ENCODE results near the gene ECE1.

The ECE1 gene

DNA sequence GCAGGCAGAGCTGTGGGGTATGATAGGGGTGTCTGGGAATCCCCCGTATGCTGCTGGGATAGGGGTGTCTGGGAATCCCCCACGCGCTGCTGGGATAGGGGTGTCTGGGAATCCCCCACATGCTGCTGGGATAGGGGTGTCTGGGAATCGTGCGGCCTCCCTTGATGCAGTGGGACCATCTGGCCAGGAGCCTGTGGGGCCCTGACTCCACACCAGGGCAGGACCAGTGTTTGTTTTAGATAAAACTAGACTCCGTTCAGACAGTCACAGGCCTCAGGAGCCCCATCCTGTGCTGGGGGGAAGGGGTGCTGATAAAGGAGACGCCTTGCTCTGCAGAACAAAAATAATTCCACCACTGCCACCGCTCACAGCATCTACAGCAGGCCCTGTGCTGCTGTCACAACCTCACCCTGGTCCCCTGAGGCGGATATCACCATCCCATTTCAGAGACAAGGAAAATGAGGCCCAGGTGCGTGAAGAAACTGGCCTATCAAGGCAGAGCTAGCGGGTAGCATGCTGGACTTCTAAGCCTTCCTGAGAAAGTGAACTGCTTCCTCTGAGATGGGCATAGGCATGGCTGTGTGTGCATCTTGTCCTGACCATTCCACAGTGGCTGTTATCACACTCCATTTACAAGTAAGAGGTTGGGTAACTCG lies 24.0 kb downstream of the ECE1 start:
- no peak for DNase-seq

DNA sequence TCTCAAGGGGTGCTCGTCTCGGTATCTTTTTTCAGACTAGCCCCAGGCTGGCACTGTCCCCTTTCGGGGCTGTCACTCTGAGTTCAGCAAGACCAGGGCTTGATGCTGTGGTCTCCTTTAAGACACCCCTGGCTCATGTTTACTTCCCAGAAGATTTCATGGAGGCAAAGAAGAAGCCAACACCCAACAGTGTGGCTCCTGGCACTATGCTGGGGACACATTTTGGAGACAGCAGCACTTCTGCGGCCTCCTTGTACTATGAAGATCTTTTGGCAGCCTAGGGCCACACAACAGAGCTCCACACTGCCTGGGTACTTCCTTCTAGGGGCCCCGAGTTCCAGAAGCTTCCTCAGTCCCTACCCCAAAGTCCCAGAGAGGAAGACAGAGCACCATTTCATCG lies 24.6 kb downstream of the ECE1 start:
- no peak for DNase-seq

DNA sequence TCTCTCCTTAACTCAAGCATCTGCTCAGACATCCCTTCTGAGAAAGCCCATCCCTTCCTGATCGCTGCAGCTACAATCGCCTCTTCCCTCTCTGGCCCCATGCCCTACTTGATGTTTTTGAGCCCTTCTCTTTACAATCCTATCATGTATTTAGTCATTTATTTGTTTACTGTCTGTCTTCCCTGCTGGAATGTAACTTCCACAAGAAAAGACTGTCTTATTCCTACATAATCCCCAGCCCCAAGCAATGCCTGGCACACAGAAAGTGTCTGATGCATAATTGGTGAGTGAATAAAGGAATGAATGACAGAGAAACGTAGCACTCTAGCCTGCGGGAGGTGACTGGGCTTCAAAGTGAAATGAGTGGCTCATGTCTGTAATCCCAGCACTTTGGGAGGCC lies 25.4 kb downstream of the ECE1 start:
- no peak for DNase-seq

DNA sequence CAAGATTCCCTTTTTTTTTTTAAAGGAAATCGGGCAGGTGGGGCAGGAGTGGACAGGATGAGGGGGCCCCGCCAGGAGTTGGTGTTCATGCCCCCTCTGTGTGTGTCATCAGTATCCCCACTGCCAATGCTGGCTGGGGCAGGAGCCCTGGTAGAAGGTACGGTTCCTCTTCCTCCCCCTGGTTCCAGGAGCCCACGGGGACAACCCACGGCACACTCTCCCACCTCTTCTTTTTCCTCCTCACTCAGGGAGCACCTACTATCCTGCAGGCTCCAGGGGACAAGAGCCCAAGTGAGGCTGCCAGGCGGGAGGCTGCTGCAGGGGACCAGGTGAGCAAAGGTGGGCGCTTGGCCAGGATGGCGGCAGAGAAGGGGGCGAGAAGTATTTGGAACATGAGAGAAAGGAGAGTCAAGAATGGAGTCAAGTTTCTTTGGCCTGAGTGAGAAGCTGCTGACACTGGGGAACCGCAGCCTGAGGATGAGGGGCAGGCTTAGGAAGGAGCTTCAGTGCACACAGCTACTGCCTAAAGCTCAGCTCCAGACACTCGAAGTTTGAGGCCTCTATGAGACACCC lies 26.5 kb downstream of the ECE1 start:
- no peak for DNase-seq

DNA sequence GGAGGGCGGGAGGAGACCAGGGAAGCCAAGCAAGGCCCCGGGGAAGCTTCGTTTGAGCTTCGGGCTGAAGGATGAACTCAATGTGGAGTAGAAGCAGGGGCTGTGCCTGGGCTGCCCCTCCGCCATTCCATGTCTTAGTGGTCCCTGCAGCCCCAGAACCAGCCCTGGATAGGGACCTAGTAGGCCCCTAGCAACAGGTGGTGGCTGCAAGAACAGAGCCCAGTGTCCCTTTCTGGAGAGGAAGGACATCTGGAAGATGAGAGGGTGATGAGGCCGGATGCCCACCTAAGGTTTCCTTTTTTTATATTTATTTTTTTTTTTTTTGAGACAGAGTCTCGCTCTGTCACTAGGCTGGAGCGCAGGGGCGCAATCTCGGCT lies 27.2 kb downstream of the ECE1 start:
- no peak for DNase-seq

DNA sequence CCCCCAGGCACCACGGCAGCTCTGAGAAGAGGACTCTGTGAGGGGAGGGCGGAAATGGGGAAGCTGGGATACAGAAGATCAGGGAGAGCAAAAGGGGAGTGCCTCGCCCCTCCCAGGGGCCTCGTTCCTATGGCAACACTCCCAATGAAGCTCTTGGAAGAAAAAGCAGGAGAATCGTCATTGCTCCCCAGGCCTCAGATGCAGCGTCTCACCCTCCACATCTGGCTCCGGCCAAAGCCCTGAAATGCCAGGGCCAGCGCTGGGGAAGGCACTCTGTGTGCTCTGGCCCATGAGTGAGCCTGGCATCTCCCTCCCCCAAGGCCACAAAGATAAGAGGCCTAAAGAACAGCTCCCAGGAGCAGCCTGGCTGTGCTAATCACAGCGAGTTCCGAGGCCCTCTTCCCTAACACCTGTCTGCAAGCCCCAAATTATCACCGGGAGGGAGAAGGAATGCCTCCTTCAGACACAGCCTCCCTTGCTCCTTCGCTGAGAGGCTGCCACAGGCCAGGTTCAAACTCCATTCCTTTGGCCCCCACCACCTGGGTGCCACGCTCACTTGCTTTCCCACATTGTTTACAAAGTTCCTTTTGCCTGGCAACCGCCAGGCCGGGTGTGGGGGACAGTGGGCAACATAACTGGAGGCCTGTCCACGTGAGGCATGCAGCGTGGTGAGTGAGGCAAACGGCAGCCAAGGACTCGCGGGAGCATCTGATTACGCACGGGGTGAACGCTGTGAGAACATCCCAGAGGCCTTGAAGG lies 27.8 kb downstream of the ECE1 start:
- DNase-seq = peak; percentile 54

DNA sequence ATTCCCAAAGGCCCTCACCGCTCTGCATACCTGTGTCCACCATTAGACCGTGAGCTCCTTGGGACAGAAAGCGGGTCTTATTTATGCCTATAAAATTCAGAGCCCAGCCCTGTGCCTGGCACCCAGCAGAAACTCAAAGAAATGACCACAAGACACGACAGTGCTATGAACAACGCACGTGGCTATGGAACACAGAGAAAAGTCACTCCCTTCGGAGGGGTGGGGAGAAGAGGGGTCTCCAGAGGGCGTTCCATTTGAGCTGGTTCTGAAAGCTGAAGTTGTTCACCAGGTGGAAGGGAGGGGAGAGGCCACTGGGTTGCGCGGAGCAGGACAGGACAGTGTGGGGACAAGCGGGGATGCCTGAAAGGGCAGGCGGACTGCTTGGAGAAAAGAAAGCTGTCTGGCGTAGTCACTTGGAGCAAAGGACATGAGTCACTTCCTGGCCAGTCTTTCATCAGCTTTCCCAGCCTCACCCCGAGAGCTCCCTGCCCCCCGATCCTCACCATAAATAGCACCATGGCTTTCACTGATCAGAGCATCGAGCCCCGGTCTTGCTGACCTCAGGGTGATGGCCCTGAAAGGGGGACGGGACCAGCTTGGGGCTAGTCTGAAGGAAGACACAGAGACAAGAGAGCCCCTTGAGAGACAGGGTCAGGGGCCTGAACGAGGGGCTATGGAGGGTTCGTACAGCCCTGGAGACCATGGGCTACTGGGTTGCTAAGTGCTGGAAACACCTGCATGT lies 28.5 kb downstream of the ECE1 start:
- peak; percentile 66 for DNase-seq

DNA sequence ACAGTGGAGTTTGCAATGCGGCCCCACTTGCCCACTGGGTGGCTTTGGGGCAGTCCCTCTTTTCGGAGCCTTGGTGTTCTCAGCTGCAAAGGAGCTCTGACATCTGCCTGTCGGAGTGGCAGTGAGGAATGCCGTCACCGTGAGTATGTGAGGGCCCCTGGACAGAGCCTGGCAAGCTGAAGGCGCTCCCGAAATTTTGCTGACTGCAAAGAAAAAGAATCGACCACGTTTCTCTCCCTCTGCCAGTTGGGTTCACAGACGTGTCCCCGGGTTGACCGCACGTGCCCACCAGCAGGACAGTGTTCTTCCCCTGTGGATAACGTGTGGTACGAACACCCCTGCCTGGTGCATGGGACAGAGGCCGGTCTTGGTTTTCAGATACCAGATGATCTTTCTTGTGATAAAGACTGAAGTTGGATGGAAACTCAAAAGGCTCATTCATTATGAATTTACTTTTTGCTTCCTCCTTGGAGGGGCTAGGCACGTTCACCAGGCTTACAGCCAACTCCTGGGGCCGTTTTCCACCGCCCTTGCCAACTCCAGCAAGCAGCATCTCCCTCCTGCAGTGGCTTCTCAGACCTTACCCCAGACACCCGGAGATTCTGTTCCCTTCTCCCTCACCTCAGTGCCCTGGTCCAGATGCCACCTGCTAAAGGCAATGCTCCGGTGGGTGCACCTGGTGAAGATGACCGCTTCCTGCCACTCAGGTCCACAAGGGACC lies 29.7 kb downstream of the ECE1 start:
- DNase-seq = no peak

DNA sequence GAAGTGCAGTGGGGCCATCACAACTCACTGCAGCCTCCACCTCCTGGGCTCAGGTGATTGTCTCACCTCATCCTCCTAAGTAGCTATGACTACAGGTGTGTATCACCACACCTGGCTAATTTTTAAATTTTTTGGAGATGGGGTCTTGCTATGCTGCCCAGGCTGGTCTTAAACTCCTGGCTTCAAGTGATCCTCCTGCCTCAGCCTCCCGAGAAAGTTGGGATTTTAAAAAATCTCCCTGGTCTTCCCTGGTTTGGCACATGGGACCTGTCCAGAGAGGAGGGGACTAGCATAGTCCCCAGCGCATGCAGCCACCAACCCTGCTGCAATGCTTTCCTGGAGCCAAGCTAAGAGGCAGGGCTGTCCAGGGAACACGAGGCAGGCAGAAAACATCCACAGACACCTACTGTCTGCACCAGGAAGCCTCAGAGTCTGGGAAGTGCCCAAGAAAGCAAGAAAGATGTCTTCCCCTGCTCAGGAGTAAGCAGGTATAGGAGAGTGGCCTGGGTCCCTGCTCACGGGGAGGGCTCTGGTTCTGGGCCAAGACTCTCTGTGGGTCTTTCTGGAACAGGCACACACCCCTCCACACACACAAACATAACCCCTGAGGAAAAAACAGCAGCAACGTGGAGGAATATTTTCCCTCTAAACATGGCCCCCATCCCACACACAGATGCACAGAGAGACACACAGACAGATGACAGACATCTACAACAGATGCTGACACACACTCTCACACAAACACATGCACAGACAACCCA lies 30.8 kb downstream of the ECE1 start:
- no peak for DNase-seq

DNA sequence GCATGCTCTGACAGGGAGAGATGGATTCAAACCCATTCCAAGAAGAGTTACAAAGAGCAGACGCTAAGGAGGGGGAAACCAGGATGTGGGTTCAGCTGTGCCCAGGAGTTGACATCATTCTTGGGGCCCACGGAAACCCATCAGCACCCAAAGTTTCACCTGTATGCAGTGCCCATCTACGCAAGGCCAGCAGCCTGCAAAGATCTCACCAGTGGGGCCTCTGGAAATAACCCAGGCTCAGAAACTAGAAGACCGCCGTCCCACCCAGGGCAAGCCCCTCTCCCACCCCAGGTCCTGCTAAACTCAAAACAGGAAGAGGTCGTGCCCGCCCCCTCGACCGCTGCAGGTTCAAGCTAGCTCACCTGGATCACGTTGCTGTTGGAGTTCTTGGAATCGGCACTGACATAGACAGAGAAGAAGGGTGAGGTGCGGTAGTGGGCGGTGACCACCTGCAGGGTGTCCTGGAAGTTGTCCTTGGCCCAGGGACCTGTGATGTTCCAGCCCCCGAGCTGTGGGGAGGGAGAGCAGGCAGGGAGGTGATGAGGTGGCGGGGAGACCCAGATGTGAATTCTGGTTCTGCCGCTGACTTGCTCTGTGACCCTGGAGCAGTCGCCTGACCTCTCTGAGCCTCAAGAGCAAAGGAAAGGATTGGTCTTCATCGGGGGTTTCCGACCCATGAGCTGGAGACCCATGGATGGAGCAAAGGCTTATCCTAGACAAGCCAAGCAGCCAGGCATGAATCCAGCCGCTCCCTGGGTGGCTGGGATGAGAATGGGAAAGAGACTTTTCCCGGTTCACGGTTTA lies 31.7 kb downstream of the ECE1 start:
- DNase-seq = no peak

DNA sequence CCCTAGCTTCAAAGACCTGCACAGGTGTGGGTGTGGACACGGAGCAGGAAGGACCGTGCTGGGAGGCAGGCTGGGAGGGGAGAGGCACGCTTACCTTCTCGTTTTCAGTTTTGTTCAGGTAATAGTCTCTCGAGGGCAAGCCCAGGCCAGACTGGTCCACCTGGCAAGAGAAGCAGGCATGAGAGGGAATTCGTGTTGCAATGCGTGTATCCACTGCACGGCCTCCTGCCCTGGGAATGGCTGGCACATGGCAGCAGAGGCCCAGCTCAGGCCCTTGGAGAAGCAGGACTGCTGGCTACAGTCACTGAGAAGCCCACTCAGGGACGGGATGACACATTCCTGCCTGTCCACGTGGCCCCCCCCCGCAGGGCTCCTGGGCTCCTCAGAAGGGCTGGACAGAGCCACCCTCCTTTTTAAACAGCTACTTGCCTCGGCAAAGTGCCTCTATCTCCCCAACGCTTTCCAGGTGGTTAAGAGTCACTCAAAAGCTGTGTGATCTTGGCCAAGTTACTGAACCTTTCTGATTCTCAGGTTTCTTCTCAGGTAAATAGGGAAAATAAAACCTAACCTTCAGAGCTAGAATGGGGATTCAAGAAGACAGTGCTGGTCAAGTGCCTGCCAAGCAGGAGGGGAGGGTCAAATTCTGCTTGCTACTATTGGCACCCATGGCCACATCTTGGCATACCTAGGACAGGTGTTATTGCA lies 32.7 kb downstream of the ECE1 start:
- DNase-seq = no peak

DNA sequence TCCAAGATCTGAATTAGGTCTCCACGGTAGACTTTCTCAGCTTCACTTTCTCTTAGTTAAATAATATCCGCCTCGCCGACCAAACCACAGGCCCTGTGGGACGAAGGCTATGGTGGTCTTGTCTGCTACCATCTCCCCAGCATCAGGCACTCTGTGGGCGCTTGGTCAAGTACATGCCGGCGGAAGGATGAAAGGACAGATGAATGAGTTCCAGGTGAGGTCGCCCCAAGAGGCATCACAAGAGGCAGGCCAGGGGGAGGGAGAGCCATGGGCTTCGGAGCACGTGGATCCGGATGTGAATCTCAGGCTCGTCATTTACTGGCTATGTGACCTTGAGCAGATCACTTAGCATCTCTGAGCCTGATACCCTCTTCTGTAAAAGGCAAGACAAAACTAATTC lies 33.5 kb downstream of the ECE1 start:
- DNase-seq = no peak

DNA sequence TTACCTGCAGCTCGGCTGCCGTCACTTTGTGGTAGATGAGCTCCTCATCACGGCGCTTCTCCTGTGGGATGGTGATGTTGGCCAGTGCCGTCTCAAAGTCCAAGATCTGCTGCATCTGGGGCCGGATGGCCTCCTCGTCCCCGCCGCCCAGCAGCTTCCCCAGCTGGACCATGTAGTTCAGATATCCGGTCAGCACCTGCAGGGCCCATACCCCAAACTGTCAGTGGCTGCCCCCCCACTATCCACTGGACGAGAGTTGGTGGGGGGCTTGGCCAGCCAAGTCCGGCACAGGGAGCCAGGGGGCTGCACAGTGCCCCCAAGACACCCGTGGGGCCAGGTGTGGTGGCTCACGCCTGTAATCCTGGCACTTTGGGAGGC lies 34.3 kb downstream of the ECE1 start:
- no peak for DNase-seq

DNA sequence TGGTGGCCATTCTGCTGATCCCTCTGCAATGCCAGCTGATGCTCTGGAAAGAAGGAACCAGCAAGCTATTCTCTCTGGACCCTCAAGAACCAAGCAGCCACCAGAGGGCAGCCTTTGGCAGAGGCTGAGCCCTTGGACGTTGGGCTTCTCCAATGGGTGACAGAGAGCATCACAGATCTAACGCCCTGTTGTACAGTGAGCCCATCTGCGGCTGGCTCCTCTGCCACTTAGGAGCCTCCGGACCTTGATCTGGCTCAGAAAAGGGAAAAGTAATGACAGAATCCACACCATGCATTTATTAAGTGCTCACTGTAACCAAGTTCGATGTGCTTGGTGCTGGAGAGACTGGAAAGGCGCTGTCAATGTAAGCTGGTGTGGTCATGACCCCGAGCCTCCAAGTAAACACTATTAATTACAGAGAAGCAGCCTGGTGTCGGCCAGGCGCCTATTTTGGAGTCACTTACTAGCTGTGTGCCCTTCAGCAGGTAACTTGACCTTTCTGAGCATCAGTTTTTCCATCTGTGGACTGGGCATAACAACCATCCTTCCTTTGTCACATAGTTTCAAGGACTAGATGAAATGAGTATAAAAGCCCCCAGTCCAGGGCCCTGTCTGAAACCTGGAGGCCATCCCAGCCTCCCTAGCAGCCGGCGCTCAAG lies 34.9 kb downstream of the ECE1 start:
- peak; percentile 35 for DNase-seq

DNA sequence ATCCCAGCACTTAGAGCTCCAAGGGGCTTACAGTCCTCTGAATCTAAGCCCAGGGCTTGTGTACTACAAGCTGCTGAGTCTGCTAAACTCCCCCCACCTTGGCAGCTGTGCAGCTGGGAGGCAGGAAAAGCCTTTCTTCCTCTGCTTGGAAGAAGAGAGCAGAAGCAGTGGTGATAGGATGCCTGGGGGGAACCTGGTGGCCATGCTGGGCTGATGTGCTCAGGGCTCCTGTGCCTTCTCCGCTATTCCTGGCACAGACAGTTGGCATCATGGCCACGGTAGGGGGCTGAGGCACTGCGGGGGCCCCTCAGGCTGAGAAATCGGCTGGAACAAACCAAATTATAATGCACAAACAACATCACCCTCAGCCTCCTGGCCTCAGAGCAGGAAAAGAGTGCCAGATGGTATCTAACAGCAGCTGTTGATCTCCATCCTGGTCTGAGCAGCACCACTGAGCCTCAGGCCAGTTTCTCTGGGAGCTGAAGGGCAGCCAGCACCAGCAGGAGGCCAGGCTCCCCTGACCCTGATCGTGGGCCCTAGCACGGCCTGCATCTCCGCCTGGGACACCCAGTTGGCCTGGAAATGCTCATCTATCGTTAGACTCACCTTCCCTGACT lies 35.8 kb downstream of the ECE1 start:
- no peak for DNase-seq

DNA sequence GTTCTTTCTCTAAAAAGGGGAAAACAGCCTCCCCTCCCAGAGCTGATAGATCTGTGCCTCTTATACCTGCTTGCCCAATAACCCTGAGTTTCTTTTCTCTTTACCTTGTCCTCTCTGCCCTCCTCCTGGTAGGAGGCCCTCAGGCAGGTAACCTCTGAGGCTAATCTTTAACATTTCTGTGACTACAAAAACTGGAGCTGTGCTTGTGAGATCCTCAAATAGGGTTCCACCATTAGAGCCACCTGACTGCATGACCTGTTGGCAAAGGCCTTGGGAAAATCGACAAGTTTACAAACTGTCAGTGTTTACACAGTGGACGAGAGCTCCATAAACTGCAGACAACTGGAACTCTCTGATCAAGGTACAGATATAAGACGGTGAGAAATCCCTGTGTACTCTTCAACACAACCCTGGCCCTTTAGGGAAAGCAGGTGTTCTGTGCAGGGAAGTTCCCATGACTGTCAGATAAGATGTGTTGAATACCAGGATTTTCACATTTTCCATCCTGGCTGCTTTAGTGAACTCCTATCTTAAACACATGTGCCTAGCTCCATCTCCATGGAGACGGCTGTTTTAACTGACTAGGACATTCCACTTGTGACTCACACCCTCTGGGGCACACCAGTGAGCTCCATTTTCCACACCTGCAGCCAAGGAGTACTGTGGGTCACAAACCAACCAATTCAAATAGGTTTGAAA lies 38.3 kb downstream of the ECE1 start:
- peak; percentile 41 for DNase-seq

DNA sequence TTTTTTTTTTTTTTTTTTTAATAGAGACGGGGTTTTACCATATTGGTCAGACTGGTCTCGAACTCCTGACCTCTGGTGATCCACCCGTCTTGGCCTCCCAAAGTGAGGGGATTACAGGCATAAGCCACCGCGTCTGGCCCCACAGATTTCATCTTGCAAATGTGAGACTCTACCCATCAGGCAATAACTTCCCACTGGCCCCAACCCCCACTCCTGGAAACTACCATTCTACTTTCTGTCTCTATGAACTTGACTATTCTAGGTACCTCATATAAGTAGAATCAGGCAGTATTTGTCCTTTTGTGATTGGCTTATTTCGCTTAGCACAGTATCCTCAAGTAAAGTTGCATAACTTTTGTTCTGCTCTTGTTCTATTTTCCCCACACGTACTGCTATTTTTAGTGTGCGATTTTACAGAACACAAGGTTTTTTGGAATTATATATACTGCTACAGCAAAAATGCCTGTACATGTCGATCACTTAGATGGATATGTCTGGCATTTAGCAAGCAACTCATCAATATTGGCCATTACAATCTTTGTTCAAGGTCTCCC lies 40.2 kb downstream of the ECE1 start:
- no peak for DNase-seq

DNA sequence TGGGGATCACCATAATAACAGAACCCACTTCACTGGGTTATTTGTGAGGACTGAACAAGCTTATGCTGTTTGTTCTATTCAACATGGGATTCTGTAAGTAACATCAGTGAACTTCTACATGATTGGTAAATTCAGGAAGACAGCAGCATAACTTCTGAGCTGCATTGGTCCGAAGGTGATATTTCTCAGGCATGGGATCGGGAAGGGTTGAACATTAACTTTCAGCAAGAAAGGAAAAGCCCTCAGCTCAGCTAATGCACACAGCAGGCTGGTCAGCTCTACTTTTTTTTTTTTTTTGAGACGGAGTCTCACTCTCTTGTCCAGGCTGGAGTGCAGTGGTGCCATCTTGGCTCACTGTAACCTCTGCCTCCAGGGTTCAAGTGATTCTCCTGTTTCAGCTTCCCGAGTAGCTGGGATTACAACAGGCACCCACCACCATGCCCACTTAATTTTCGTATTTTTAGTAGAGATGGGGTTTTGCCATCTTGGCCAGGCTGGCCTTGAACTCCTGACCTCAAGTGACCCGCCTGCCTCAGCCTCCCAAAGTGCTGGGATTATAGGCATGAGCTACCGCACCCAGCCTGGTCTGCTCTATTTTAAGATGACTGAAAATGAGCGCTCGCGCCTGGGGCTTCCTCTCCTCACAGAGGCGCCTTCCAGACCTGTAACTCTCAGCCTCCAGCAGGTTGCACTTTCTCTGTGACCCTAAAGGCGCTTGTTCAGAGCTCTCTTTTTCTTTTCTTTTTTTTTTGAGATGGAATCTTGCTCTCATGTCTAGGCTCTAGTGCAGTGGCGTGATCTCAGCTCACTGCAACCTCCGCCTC lies 42.2 kb downstream of the ECE1 start:
- DNase-seq = no peak

Measured in kidney glomerular epithelial cell (primary cell).